ENCODE measurements around the gene RERE.

DNA sequence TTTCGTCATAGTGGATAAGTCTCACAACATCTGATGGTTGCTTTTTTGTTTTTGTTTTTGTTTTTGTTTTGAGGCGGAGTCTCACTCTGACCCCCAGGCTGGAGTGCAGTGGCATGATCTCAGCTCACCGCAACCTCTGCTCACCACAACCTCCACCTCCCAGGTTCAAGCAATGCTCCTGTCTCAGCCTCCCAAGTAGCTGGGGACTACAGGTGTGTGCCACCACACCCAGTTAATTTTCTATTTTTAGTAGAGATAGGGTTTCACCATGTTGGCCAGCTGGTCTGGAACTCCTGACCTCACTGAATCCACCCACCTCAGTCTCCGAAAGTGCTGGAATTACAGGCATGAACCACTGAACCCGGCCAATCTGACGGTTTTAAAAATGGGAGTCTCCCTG, 109.2 kb downstream of the RERE start:
- TF ChIP-seq, protein P1, sequence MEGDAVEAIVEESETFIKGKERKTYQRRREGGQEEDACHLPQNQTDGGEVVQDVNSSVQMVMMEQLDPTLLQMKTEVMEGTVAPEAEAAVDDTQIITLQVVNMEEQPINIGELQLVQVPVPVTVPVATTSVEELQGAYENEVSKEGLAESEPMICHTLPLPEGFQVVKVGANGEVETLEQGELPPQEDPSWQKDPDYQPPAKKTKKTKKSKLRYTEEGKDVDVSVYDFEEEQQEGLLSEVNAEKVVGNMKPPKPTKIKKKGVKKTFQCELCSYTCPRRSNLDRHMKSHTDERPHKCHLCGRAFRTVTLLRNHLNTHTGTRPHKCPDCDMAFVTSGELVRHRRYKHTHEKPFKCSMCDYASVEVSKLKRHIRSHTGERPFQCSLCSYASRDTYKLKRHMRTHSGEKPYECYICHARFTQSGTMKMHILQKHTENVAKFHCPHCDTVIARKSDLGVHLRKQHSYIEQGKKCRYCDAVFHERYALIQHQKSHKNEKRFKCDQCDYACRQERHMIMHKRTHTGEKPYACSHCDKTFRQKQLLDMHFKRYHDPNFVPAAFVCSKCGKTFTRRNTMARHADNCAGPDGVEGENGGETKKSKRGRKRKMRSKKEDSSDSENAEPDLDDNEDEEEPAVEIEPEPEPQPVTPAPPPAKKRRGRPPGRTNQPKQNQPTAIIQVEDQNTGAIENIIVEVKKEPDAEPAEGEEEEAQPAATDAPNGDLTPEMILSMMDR (IDR thresholded peaks at IDR 0.05; ENCODE audit: extremely low read depth in 1 of 2, insufficient read depth in 1 of 2, low read depth in 1 of 2, low read length in 2 of 2) = no peak
- TF ChIP-seq POLR2A (IDR thresholded peaks at IDR 0.05; ENCODE audit: low read depth, low read length) = no peak
- TF ChIP-seq EZH2 (IDR thresholded peaks at IDR 0.05; ENCODE audit: borderline replicate concordance, low read depth, low read length, severe bottlenecking) = no peak
- no peak for TF ChIP-seq MYC (IDR thresholded peaks at IDR 0.05; ENCODE audit: low read depth, low read length)
- no peak for TF ChIP-seq JUN (IDR thresholded peaks at IDR 0.05; ENCODE audit: borderline replicate concordance, insufficient read depth, insufficient read length, low read depth)
